Measurements from ENCODE around the gene RNF166. TPM values are rescaled to one million over a fixed set of nuclear protein-coding genes. Genes with fewer than 3 reads are reported as not detected.

Gene RNF166
- total RNA-seq, 1 experiment from 2014 or later, result 46.2 TPM

GRCh38 chr16:88734361-88734728, 28.1 kb upstream of the RNF166 start (continued):
- TF ChIP-seq ESRRA (CRISPR knock-in tag; IDR thresholded peaks at IDR 0.05; ENCODE audit: borderline replicate concordance), result no peak
- TF ChIP-seq E2F5 (CRISPR knock-in tag; IDR thresholded peaks at IDR 0.05), result no peak
- no peak for TF ChIP-seq ERG (CRISPR knock-in tag; IDR thresholded peaks at IDR 0.05)
- no peak for TF ChIP-seq USF1 (CRISPR knock-in tag; IDR thresholded peaks at IDR 0.05)
- no peak for TF ChIP-seq FOXP1 (CRISPR knock-in tag; IDR thresholded peaks at IDR 0.05; ENCODE audit: borderline replicate concordance)
- TF ChIP-seq OVOL2 (CRISPR knock-in tag; IDR thresholded peaks at IDR 0.05; ENCODE audit: borderline replicate concordance), result no peak

GRCh38 chr16:88733630-88734360, 27.6 kb upstream of the RNF166 start:
- CTCF ChIA-PET, result interaction anchor here (4.1 kb wide), 1 partner anchor 23 kb away, joined by 185 read pairs; no protein-coding TSS in a partner anchor

GRCh38 chr16:88732961-88733294, 26.7 kb upstream of the RNF166 start:
- no peak for ATAC-seq
- ChIA-PET CTCF (no interaction called here), POLR2A (no interaction called here)
- H3K4me1 Mint-ChIP-seq, result no peaks in the 10 kb centered on the region
- DNase-seq (ENCODE audit: low spot score), result no peak
- H3K27me3 Mint-ChIP-seq (ENCODE audit: low read depth), result no peaks in the 10 kb centered on the region
- H3K4me3 Mint-ChIP-seq, result no peak overlapping the region
- TF ChIP-seq USF2 (CRISPR knock-in tag; IDR thresholded peaks at IDR 0.05), result no peak
- no peak for TF ChIP-seq CREB1 (CRISPR knock-in tag; IDR thresholded peaks at IDR 0.05)
- TF ChIP-seq FOXK1 (CRISPR knock-in tag; IDR thresholded peaks at IDR 0.05), result no peak
- no peak for TF ChIP-seq IRF1 (CRISPR knock-in tag; IDR thresholded peaks at IDR 0.05)
- no peak for TF ChIP-seq GTF2I (CRISPR knock-in tag; conservative IDR thresholded peaks at IDR 0.05)
- no peak for TF ChIP-seq FOXJ3 (CRISPR knock-in tag; IDR thresholded peaks at IDR 0.05; ENCODE audit: borderline replicate concordance)
- TF ChIP-seq JUN (CRISPR knock-in tag; IDR thresholded peaks at IDR 0.05), result no peak
- no peak for TF ChIP-seq TEAD4 (CRISPR knock-in tag; IDR thresholded peaks at IDR 0.05)
- TF ChIP-seq MLX (CRISPR knock-in tag; IDR thresholded peaks at IDR 0.05), result no peak
- no peak for TF ChIP-seq ATF1 (CRISPR knock-in tag; IDR thresholded peaks at IDR 0.05)
- TF ChIP-seq PRRX2 (CRISPR knock-in tag; IDR thresholded peaks at IDR 0.05), result no peak
- TF ChIP-seq HMGXB4 (CRISPR knock-in tag; IDR thresholded peaks at IDR 0.05), result no peak
- TF ChIP-seq MAX (CRISPR knock-in tag; IDR thresholded peaks at IDR 0.05), result no peak
- no peak for TF ChIP-seq ZNF219 (CRISPR knock-in tag; IDR thresholded peaks at IDR 0.05; ENCODE audit: borderline replicate concordance)
- no peaks in the 10 kb centered on the region for H3K36me3 Mint-ChIP-seq
- H3K9me3 Mint-ChIP-seq, result no peaks in the 10 kb centered on the region
- no peak overlapping the region for H3K27ac Mint-ChIP-seq

More at GRCh38 chr16:88733630-88734360, 27.6 kb upstream of the RNF166 start:
- H3K36me3 Mint-ChIP-seq, result no peaks in the 10 kb centered on the region
- H3K4me3 Mint-ChIP-seq, result no peak overlapping the region
- ATAC-seq, result no peak
- no peaks in the 10 kb centered on the region for H3K4me1 Mint-ChIP-seq
- no peak for TF ChIP-seq IRF2 (CRISPR knock-in tag; IDR thresholded peaks at IDR 0.05; ENCODE audit: borderline replicate concordance, low read depth)
- no peak for TF ChIP-seq FOXK1 (CRISPR knock-in tag; IDR thresholded peaks at IDR 0.05)
- TF ChIP-seq IRF1 (CRISPR knock-in tag; IDR thresholded peaks at IDR 0.05), result no peak
- no peak for TF ChIP-seq ESRRA (CRISPR knock-in tag; IDR thresholded peaks at IDR 0.05; ENCODE audit: borderline replicate concordance)
- no peak for TF ChIP-seq TCF7 (CRISPR knock-in tag; IDR thresholded peaks at IDR 0.05; ENCODE audit: low read depth)
- TF ChIP-seq ZNF219 (CRISPR knock-in tag; IDR thresholded peaks at IDR 0.05; ENCODE audit: borderline replicate concordance), result no peak
- no peak overlapping the region for H3K27ac Mint-ChIP-seq
- no peaks in the 10 kb centered on the region for H3K9me3 Mint-ChIP-seq
- DNase-seq (ENCODE audit: low spot score), result no peak
- POLR2A ChIA-PET, result no interaction called here
- no peaks in the 10 kb centered on the region for H3K27me3 Mint-ChIP-seq (ENCODE audit: low read depth)

All from WTC11 (cell line).